GM12891 (cell line): ENCODE measurements around the gene PLAGL1.

Experiments
- DNase-seq: peaks from one replicate; pipeline ENCODE4 v3.0.0; 2011; ENCODE audit warnings: low spot score; ENCODE audit not compliant: insufficient read length
- FAIRE-seq: peaks from 2 replicates; lab custom pipeline; 2011; peaks lifted over from hg19 to GRCh38; lab: Jason Lieb, UNC
- PAX5 ChIP-seq: IDR thresholded peaks from 2 replicates; pipeline ENCODE4 v1.6.1; 2011; ENCODE audit warnings: low read length, moderate library complexity, mild to moderate bottlenecking; ENCODE audit not compliant: insufficient read depth, severe bottlenecking
- POLR2A ChIP-seq: IDR thresholded peaks from 2 replicates; pipeline ENCODE4 v1.6.1; 2011; ENCODE audit warnings: low read depth, low read length, control low read depth
- POLR2AphosphoS5 ChIP-seq: IDR thresholded peaks from 2 replicates; pipeline ENCODE4 v1.6.1; 2011; ENCODE audit warnings: low read depth, low read length, control low read depth
- POU2F2 ChIP-seq: IDR thresholded peaks from 2 replicates; pipeline ENCODE4 v1.6.1; 2011; ENCODE audit warnings: low read depth, mild to moderate bottlenecking, control low read depth, low read length, moderate library complexity
- SPI1 ChIP-seq: IDR thresholded peaks from 2 replicates; pipeline ENCODE4 v1.6.1; 2011; ENCODE audit warnings: low read depth, low read length, control low read depth
- TAF1 ChIP-seq: IDR thresholded peaks from 2 replicates; pipeline ENCODE4 v1.6.1; 2011; ENCODE audit warnings: low read depth, low read length, control low read depth

PLAGL1 gene

GRCh38 chr6:143986463-143987065, 21.5 kb downstream of the PLAGL1 start:
- TF ChIP-seq SPI1, result no peak
- no peak for TF ChIP-seq TAF1
- TF ChIP-seq POU2F2, result no peak
- TF ChIP-seq PAX5, result no peak
- no peak for TF ChIP-seq POLR2A
- no peak for TF ChIP-seq POLR2AphosphoS5
- DNase-seq (no peak), FAIRE-seq (no peak)

DNA sequence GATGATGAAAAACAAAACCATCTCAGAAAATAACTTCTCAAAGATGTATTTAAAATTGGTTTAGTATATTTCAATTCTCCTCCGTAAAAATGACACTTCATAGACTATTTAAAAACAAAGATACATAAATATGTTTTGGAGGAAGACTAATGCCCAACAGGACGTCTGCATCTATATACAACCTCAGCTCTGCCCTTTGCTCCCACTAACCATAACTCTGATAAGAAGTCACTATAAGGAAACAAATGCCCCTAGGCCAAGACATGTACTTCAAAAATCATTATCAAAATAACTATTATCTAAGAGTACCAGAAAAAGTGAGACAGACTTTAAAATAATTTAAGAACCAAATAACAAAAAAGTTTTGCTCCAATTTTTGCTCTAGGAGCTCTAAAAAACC, 23.4 kb downstream of the PLAGL1 start:
- FAIRE-seq (no peak), DNase-seq (no peak)
- TF ChIP-seq PAX5, result no peak
- no peak for TF ChIP-seq POU2F2
- no peak for TF ChIP-seq POLR2AphosphoS5
- TF ChIP-seq TAF1, result no peak
- TF ChIP-seq POLR2A, result no peak
- TF ChIP-seq SPI1, result no peak

GRCh38 chr6:143982968-143983367, 25.1 kb downstream of the PLAGL1 start:
- TF ChIP-seq POLR2AphosphoS5 (no peak), PAX5 (no peak), TAF1 (no peak), POU2F2 (no peak), POLR2A (no peak), SPI1 (no peak)
- FAIRE-seq (no peak), DNase-seq (no peak)

GRCh38 chr6:143980921-143981320, 27.1 kb downstream of the PLAGL1 start:
- TF ChIP-seq POLR2AphosphoS5 (no peak), PAX5 (no peak), SPI1 (no peak), POU2F2 (no peak), TAF1 (no peak), POLR2A (no peak)
- no peak for FAIRE-seq
- no peak for DNase-seq

- FAIRE-seq (no peak), DNase-seq (no peak)
- TF ChIP-seq TAF1 (no peak), SPI1 (no peak), POLR2A (no peak), PAX5 (no peak), POLR2AphosphoS5 (no peak), POU2F2 (no peak)
Measured at GRCh38 chr6:143976806-143977349, 31.2 kb downstream of the PLAGL1 start.

DNA sequence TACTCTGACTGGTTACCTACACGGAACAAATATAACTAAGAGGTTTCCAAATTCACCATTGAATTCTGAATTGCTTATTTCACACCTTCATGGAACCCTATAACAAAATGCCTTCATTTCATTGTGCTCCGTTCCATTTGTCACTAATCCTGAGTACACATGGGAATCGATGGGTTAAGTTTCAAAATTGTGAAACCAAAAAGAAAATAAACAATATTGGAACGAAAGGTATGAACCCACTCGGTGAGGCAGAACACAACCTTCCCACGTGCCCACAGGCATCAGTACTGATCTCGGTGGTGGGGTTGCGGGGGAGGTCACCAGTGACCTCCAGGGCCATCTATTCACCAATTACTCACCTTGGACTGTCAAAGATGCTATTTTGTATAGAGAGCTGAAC, 34.0 kb downstream of the PLAGL1 start:
- FAIRE-seq, result no peak
- TF ChIP-seq POU2F2 (no peak), SPI1 (no peak), POLR2A (no peak), TAF1 (no peak), PAX5 (no peak), POLR2AphosphoS5 (no peak)

DNA sequence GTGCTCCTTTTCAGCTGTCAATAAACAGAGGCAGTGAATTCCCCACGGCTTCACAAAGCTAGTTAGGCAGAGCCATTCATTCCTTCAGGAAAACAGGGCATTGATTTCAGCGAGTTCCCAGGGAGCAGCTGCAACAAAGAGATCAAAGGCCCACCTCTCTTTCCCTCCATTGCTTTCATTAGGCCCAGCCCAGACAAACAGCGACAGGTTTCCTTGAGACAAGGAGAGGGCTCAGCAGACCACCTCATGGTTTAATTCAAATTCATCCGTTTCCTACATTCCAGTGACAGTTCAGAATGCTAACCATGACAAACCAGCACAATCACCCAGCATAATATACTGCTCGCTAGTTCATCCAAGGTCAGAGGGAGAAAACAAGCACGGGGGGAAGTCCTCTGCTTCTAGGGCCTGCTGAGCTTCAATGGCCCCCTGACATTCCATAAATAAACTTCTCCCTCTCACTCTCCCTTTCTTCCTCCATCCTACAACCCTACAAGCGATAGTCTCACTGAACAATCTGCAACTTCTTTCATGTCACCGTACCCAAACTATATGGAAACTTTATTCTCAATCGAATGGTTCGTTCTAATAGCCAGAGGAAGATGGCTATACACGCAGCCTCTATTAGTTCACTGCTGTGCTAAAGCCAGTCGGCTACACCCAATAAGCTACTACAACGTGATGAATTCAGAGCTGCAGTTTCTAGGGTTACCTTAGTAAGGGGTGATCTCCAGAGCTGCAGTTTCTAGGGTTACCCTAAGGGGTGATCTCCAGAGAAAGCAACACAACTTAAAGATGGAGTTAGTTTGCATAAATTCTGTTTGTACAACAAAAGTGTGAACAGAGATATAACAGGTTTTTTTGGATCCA, 34.7 kb downstream of the PLAGL1 start:
- DNase-seq, result no peak
- TF ChIP-seq SPI1 (no peak), POU2F2 (no peak), PAX5 (no peak), POLR2AphosphoS5 (no peak), TAF1 (no peak), POLR2A (no peak)
- FAIRE-seq, result no peak

More for the DNA sequence above, 34.0 kb downstream of the PLAGL1 start:
- DNase-seq, result no peak

DNA sequence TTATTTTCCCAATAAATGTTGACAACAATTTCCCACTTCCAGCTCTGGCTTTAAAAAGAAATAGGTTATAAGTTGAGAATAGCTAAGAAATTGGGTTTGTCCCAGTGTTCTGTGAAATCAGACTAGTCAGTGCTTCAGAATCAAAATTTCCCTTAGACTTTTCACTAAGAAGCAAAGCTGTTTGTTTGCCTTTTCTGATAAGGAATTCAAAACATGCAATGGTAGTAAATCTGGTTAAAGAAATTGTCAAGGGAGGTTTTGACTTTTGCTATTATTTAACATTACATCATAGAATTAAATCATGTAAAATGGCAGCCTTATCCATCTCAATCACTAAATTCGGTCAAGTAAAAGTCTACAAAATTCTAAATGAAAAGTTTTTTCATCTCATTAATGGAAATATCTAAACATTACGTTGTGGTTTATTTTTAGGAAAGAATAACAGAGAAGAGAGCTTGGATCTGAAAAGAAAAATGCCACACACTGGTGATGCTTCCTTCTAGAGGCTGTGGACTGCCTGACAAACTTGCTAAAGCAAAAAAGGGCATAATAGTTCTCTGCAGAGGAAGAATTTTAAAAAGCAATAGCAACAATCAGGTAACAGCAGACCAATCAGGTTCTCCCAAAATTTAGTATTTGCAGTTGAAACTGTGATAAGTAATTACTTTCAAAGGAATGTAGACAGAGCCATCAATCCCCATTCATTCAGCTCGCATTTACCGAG, 36.4 kb downstream of the PLAGL1 start:
- FAIRE-seq (no peak), DNase-seq (no peak)
- no peak for TF ChIP-seq POLR2AphosphoS5
- no peak for TF ChIP-seq PAX5
- TF ChIP-seq TAF1, result no peak
- no peak for TF ChIP-seq POU2F2
- TF ChIP-seq POLR2A, result no peak
- TF ChIP-seq SPI1, result no peak

GRCh38 chr6:143970456-143971218, 37.4 kb downstream of the PLAGL1 start:
- no peak for DNase-seq
- no peak for FAIRE-seq
- TF ChIP-seq POLR2A (no peak), TAF1 (no peak), PAX5 (no peak), POU2F2 (no peak), POLR2AphosphoS5 (no peak), SPI1 (no peak)
